Middle frontal gyrus (tissue), 1 donor: ENCODE results near the gene ROBO2.

Experiments
- DNase-seq: peaks from one replicate; pipeline ENCODE4 v3.0.0-alpha.2; 2015; ENCODE audit warnings: low spot score; ENCODE audit errors: extremely low spot score

The ROBO2 gene

DNA sequence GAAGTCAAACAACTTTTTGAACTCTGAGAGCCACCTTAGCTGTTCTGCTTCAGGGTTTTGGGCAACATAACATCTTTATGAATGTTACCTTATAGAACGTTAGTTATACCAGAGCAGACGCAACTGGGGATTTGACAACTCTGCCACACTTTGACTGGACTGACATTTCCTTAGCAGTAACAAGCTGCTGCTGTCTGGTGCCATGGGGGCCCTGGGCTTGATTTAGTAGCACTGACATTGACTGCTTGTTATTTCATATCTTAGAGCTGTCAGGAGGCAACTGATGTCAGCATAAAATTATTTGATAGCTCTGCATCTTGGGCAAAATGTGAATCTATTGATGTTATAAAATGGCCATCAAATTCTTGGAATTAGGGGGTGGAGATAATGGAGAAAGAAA lies 285.4 kb downstream of the ROBO2 start:
- no peak for DNase-seq

GRCh38 chr3:77325702-77326101 lies 285.8 kb downstream of the ROBO2 start:
- DNase-seq: no peak

DNA sequence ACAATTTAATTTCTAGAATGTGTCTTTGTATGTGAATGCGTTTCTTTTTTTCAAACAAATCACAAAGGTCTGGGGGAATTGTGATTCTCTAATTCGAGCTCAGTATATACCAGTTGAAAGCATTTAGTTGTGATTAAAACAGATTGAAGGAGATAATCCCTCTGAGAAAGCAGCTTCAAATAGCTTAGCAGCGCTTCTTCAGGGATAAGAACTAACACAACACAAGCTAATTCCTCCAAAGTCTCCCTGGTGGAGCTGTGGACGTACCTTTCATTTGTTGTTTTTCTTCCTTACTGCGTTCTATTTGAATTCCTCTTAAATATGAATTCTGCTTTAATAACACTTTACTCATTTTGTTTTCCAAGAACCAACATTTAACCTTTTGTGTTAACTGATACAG lies 286.7 kb downstream of the ROBO2 start:
- no peak for DNase-seq

DNA sequence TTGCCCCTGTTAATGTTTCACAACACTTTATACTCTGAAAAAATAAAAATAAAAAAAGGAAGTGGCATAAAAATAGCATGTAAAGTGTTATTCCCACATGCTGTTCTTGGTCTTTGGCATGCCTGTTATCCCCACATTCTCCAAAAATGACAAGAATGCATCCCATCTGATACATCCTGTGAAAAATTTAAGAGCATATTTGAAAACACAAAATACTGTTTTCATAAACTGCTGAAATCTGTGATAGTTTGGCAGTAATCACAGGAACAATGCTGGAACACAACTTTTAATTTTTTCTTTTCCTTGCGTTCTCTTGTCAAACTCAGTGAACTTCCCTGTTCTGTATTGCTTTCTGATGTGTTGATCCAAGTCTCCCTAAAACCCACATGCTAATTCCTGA lies 288.8 kb downstream of the ROBO2 start:
- no peak for DNase-seq

- DNase-seq: no peak
Observed at GRCh38 chr3:77329116-77329515, 289.2 kb downstream of the ROBO2 start.

GRCh38 chr3:77338195-77338594 lies 298.3 kb downstream of the ROBO2 start:
- DNase-seq: no peak

DNA sequence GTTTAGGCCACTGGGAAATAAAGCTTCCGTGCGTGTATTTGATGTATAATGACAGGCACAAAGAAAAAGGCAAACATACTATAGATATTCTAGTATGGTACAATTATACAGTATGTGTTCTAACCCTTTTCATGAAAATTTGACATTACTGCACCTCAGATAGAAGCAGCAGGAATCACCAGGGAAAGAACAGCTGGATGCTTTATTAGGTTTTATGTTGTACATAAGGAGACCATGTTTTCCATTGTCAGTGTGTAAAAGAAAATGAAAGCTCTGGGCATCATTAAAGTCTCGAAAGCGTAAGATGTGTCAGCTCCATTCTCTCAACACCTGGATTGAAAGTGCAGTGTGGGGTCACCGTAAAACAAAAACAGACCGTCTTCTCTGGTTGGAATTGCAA lies 302.1 kb downstream of the ROBO2 start:
- no peak for DNase-seq

GRCh38 chr3:77342688-77343087 lies 302.8 kb downstream of the ROBO2 start:
- no peak for DNase-seq

GRCh38 chr3:77345009-77345408 lies 305.1 kb downstream of the ROBO2 start:
- no peak for DNase-seq

DNA sequence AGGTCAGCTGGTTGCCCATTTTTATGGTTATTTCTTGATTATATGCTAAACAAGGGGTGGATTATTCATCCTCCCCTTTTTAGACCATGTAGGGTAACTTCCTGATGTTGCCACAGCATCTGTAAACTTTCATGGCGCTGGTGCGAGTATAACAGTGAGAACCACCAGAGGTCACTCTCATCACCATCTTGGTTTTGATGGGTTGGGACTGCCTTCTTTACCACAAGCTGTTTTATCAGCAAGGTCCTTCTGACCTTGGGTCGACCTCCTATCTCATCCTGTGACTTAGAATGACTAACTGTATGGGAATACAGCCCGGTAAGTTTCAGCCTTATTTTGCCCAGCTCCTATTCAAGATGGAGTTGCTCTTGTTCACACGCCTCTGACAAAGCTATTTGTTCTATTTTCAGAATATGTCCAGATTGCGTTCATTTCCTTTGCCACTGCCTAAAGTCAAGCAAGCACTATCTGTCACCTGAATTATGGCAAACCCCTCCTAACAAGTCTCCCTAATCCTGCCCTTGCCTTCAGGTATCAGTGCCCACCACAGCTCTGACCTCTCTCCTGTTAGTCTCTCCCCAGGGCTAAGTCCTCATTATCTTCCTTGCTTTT lies 308.5 kb downstream of the ROBO2 start:
- no peak for DNase-seq

- DNase-seq: no peak
Observed at GRCh38 chr3:77354958-77355357, 315.1 kb downstream of the ROBO2 start.

- DNase-seq: no peak
Observed at GRCh38 chr3:77362936-77363335, 323.0 kb downstream of the ROBO2 start.

- no peak for DNase-seq
Observed at GRCh38 chr3:77365152-77365551, 325.3 kb downstream of the ROBO2 start.

GRCh38 chr3:77370413-77370812 lies 330.5 kb downstream of the ROBO2 start:
- no peak for DNase-seq

GRCh38 chr3:77372018-77372417 lies 332.1 kb downstream of the ROBO2 start:
- DNase-seq: no peak

DNA sequence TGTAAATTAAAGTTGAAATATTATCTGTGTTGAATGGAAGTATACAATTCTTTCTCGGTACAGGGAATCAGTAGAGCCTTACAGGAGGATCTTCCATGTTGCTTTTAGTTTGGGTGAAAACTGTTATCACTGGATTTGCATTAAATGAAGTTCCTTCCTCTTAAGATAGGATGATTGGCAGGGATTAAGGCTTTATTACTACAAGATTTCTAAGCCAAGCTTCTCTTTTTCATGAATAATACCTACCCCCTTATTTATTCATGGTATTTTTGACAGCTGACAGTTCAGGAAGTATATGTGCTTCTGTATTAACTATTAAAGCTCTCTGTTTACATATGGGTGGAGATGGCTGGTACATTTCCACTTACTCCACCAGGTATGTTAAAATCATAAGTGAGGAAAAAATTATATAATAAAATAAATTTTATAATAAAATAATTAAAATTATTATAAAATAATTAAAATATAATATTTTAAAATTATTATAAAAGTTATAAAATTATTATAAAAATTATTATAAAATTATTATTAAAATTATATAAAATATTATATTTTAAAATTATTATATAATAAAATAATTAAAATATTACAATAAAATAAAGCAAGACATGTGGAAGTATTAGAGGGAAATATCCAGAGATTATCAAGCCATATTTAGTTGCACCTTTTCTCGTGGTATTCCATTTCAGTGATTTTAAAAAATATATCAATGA lies 332.9 kb downstream of the ROBO2 start:
- no peak for DNase-seq

DNA sequence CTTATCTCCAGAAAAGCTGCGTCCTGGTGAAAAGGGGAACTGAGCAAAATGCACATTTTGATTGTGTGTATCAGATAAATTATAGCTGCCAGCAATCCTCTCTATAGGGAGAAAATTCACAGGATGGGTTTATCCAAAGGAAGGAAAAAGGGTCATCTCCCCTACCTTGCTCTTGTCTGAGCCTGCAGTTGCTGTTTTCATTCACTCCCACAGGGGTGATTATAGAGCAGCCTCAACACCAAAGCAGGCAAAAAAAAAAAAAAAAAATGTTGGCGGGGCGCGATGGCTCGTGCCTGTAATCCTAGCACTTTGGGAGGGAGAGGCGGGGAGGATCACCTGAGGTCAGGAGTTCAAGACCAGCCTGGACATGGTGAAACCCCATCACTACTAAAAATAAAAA lies 333.7 kb downstream of the ROBO2 start:
- no peak for DNase-seq

DNA sequence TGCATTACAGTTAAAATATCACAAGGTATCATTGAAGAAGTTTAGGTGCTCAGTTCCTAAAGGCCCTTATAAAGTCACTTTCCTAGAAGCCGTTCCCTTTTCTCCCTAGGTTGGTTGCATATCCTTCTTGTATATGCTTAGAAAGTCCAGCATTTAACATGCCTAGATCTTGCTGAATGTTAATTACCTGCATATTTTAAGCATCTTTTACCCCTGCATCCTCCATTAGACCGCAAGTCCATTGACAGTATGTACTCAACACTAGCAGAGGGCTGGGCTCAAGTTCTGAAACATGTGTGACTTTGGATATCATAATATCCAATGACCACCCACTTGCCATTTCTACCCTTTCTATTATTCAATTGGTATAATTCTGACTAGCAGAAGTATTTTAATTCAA lies 336.6 kb downstream of the ROBO2 start:
- DNase-seq: no peak

GRCh38 chr3:77377717-77378116 lies 337.8 kb downstream of the ROBO2 start:
- no peak for DNase-seq

DNA sequence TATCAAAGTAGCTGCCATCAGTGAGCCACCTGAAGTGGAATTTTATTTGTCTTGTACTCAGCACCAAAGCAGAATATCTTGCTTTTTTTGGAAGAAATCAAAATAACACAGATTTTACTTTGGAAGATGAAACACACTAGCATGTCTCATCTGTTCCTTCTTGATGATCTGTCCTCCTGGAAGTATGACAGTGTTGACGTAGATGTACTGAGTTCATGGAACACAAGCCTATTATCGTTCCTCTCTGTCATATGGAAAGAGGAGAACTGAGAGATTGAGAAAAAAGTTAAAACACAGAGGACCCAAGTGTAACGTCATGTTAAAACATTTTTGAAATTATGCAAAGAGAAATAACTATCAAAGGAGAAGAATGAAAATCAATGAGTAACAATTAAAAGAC lies 340.2 kb downstream of the ROBO2 start:
- no peak for DNase-seq

DNA sequence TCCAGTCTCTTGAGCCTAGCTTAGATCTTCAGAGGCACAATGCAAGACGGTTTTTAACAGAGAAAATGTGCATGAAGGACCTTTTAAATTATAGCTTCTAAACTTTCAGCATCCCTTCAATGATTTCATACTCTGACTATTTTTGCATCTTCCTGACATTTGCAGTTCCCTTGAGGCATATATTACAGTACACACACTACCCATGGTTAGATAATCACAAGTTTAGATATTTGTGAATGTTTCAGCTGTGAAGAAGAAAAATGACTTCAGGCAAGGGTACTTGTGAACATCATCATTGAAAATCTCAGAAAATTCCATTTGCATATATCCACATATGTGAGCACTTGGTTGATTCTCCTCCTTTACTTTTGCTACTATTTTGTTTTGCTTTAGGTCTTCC lies 341.5 kb downstream of the ROBO2 start:
- no peak for DNase-seq

DNA sequence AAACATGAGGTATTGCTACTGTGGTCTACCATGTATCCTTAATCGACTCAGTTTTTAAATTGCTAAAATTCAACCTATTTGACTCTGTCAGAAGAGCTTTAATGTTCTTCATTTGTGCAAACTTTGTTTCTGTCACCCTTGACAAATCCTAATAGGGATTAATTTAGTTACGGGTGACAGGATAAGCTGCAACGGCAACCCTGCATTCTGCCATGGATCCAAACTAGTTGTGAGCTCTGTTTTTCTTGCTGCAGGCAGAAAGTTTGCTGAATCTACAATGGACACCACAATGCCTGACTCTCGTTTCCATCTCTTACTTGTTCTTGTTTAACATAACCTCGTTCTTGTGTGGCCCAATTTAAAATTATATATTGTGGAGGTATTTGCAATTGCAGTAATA lies 352.3 kb downstream of the ROBO2 start:
- no peak for DNase-seq

DNA sequence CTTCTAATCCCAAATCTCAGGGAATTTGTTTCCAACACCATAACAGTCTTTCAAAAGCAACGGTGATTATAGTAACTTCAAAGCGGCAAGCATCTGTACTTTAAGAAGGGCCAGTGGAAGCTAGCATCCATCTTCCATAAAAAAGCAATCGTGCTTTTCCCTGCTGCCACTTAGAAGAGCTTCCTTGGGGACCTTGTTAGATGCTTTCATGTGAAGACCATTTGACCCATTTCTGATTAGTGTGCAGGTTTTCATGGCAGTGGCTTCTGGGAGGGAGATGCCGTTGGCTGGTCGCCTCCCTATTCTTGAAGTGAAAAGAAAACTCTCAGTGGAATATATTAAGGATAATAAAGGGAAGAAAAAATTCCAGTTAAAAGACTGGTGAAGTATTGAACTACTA lies 354.1 kb downstream of the ROBO2 start:
- no peak for DNase-seq
